ENCODE results near the gene TTYH3. TPM values are rescaled to one million over a fixed set of nuclear protein-coding genes. Genes with fewer than 3 reads are reported as not detected.

The TTYH3 gene
- polyA plus RNA-seq, 6 donors from 2014 or later = 1.2 to 4.4 (median 2.5) TPM

- no peaks in the 10 kb centered on the region for H3K9me3 Mint-ChIP-seq
- H3K4me1 Mint-ChIP-seq = peaks cover 21 to 22% (median 22%) of the 10 kb centered on the region in 3 donors
- H3K4me3 Mint-ChIP-seq = peak overlapping the region in 1 of 8 donors; percentile 16
- no peaks in the 10 kb centered on the region for H3K36me3 Mint-ChIP-seq
- DNase-seq = no peak
- ATAC-seq (ENCODE audit: low read depth in 2 of 2) = no peak
- H3K27me3 Mint-ChIP-seq = peaks cover under 1 to 1% (median 1%) of the 10 kb centered on the region in 3 donors
- peak overlapping the region in 1 of 6 donors; percentile 11 for H3K27ac Mint-ChIP-seq
These were observed 75.7 kb downstream of the TTYH3 start for GRCh38 chr7:2707481-2707880.

- DNase-seq (no peak), ATAC-seq (ENCODE audit: low read depth in 2 of 2) (no peak)
- peak overlapping the region in 2 of 6 donors; percentile 11 to 24 for H3K27ac Mint-ChIP-seq
- H3K36me3 Mint-ChIP-seq = no peaks in the 10 kb centered on the region
- peaks cover 21 to 22% (median 22%) of the 10 kb centered on the region in 3 donors for H3K4me1 Mint-ChIP-seq
- H3K9me3 Mint-ChIP-seq = no peaks in the 10 kb centered on the region
- no peaks in the 10 kb centered on the region for H3K27me3 Mint-ChIP-seq
- H3K4me3 Mint-ChIP-seq = no peak overlapping the region
These were observed 76.3 kb downstream of the TTYH3 start for GRCh38 chr7:2708041-2708440.

GRCh38 chr7:2708547-2709310, 76.9 kb downstream of the TTYH3 start:
- H3K27ac Mint-ChIP-seq = peak overlapping the region in 3 of 6 donors; percentile 15 to 93 (median 59)
- H3K9me3 Mint-ChIP-seq = no peaks in the 10 kb centered on the region
- peaks cover 0 to 2% of the 10 kb centered on the region in 2 donors for H3K36me3 Mint-ChIP-seq
- DNase-seq (no peak), ATAC-seq (ENCODE audit: low read depth in 2 of 2) (no peak)
- peaks cover 21 to 25% (median 22%) of the 10 kb centered on the region in 3 donors for H3K4me1 Mint-ChIP-seq
- no peaks in the 10 kb centered on the region for H3K27me3 Mint-ChIP-seq
- H3K4me3 Mint-ChIP-seq = peak overlapping the region in 5 of 8 donors; percentile 34 to 96 (median 84)

- peak overlapping the region; percentile 93 to 98 (median 96) for H3K27ac Mint-ChIP-seq
- no peaks in the 10 kb centered on the region for H3K9me3 Mint-ChIP-seq
These were observed 77.9 kb downstream of the TTYH3 start for GRCh38 chr7:2709553-2710285.

GRCh38 chr7:2710286-2710655, 78.5 kb downstream of the TTYH3 start:
- DNase-seq (peak; percentile 74), ATAC-seq (ENCODE audit: low read depth in 2 of 2) (peak; percentile 79)
- Mint-ChIP-seq H3K27me3 (no peaks in the 10 kb centered on the region), H3K4me1 (peaks cover 30 to 40% (median 34%) of the 10 kb centered on the region in 3 donors), H3K4me3 (peak overlapping the region; percentile 79 to 96 (median 88)), H3K9me3 (no peaks in the 10 kb centered on the region), H3K36me3 (peaks cover 0 to 5% of the 10 kb centered on the region in 2 donors), H3K27ac (peak overlapping the region; percentile 93 to 98 (median 96))

More at GRCh38 chr7:2709553-2710285, 77.9 kb downstream of the TTYH3 start:
- Mint-ChIP-seq H3K4me1 (peaks cover 25 to 35% (median 28%) of the 10 kb centered on the region in 3 donors), H3K36me3 (peaks cover 0 to 5% of the 10 kb centered on the region in 2 donors), H3K27me3 (no peaks in the 10 kb centered on the region), H3K4me3 (peak overlapping the region; percentile 79 to 96 (median 88))
- ATAC-seq (ENCODE audit: low read depth in 2 of 2) (peak; percentile 71 to 77), DNase-seq (peak; percentile 75)

GRCh38 chr7:2710901-2711551, 79.2 kb downstream of the TTYH3 start:
- Mint-ChIP-seq H3K36me3 (peaks cover 0 to 5% of the 10 kb centered on the region in 2 donors), H3K27me3 (no peaks in the 10 kb centered on the region), H3K4me1 (peaks cover 38 to 48% (median 41%) of the 10 kb centered on the region in 3 donors), H3K27ac (peak overlapping the region; percentile 74 to 98 (median 94)), H3K4me3 (peak overlapping the region; percentile 79 to 96 (median 88)), H3K9me3 (no peaks in the 10 kb centered on the region)
- ATAC-seq (ENCODE audit: low read depth in 2 of 2) (peak in 1 of 2 donors; percentile 11), DNase-seq (no peak)

- DNase-seq (no peak), ATAC-seq (ENCODE audit: low read depth in 2 of 2) (no peak)
- Mint-ChIP-seq H3K27me3 (no peaks in the 10 kb centered on the region), H3K4me3 (peak overlapping the region in 2 of 8 donors; percentile 16 to 19), H3K27ac (peak overlapping the region in 4 of 6 donors; percentile 56 to 93 (median 67)), H3K4me1 (peaks cover 46 to 57% (median 52%) of the 10 kb centered on the region in 3 donors), H3K9me3 (no peaks in the 10 kb centered on the region), H3K36me3 (peaks cover 0 to 5% of the 10 kb centered on the region in 2 donors)
These were observed 80.3 kb downstream of the TTYH3 start for GRCh38 chr7:2711895-2712675.

- Mint-ChIP-seq H3K27me3 (no peaks in the 10 kb centered on the region), H3K4me3 (peak overlapping the region in 2 of 8 donors; percentile 45 to 69), H3K36me3 (peaks cover 0 to 5% of the 10 kb centered on the region in 2 donors), H3K9me3 (no peaks in the 10 kb centered on the region), H3K27ac (peak overlapping the region in 3 of 6 donors; percentile 9 to 84 (median 54)), H3K4me1 (peaks cover 58 to 67% (median 65%) of the 10 kb centered on the region in 3 donors)
- DNase-seq (no peak), ATAC-seq (ENCODE audit: low read depth in 2 of 2) (no peak)
These were observed 81.6 kb downstream of the TTYH3 start for GRCh38 chr7:2713370-2713769.

GRCh38 chr7:2713978-2714377, 82.2 kb downstream of the TTYH3 start:
- no peak for ATAC-seq (ENCODE audit: low read depth in 2 of 2)
- H3K4me1 Mint-ChIP-seq = peaks cover 64 to 73% (median 71%) of the 10 kb centered on the region in 3 donors
- H3K9me3 Mint-ChIP-seq = no peaks in the 10 kb centered on the region
- H3K27me3 Mint-ChIP-seq = no peaks in the 10 kb centered on the region
- H3K27ac Mint-ChIP-seq = peak overlapping the region in 4 of 6 donors; percentile 32 to 84 (median 60)
- peak overlapping the region in 3 of 8 donors; percentile 29 to 45 (median 44) for H3K4me3 Mint-ChIP-seq
- peaks cover 0 to 5% of the 10 kb centered on the region in 2 donors for H3K36me3 Mint-ChIP-seq
- no peak for DNase-seq

Other genes with a start within 250 kb of the TTYH3 start
- gene CHST12, start 228.4 kb upstream of the TTYH3 start, polyA plus RNA-seq (ENCODE audit: low read depth in 6 of 6) = 10 to 100 TPM in 4 of 6 donors, 1 to 10 TPM in 2; 6.5 to 20.9 (median 12.3) TPM
- not detected for gene GRIFIN, start 155.6 kb upstream of the TTYH3 start, polyA plus RNA-seq (ENCODE audit: low read depth in 6 of 6)
- gene LFNG, start 112.2 kb upstream of the TTYH3 start, polyA plus RNA-seq (ENCODE audit: low read depth in 6 of 6) = 1 to 10 TPM in 5 of 6 donors, under 1 TPM in 1; 0.59 to 4.0 (median 2.2) TPM
- gene BRAT1, start 76.5 kb upstream of the TTYH3 start, polyA plus RNA-seq (ENCODE audit: low read depth in 6 of 6) = 10 to 100 TPM; 17.7 to 29.3 (median 20.6) TPM
- gene IQCE, start 73.0 kb upstream of the TTYH3 start, polyA plus RNA-seq (ENCODE audit: low read depth in 6 of 6) = 1 to 10 TPM in 4 of 6 donors, under 1 TPM in 1, not detected in 1; 0.36 to 1.7 (median 1.3) TPM
- gene AMZ1, start 56.2 kb downstream of the TTYH3 start, polyA plus RNA-seq (ENCODE audit: low read depth in 6 of 6) = 1 to 10 TPM in 5 of 6 donors, not detected in 1; 1.4 to 3.3 (median 2.7) TPM
- gene GNA12, start 212.3 kb downstream of the TTYH3 start, polyA plus RNA-seq (ENCODE audit: low read depth in 6 of 6) = 10 to 100 TPM; 26.6 to 43.8 (median 34.8) TPM

Measured in naive B cell (primary cell).